Astrocyte (in vitro differentiated cells and primary cell): Measurements from ENCODE around the gene KRT77. TPM values are rescaled to one million over a fixed set of nuclear protein-coding genes. Genes with fewer than 3 reads are reported as not detected.

Experiments used
- DNase-seq: peaks from one replicate; pipeline ENCODE4 v3.0.0-alpha.2; 2010; ENCODE audit warnings: low read depth
- FAIRE-seq: peaks from 2 replicates; lab custom pipeline; 2011; peaks lifted over from hg19 to GRCh38; lab: Jason Lieb, UNC
- H2AFZ ChIP-seq: 2 replicates; pipeline ENCODE4 v1.6.0; 2012; ENCODE audit warnings: low read depth, low read length, inconsistent platforms
- H3K27ac ChIP-seq: 2 replicates; pipeline ENCODE4 v1.5.1; 2011; ENCODE audit warnings: low read depth, low read length, inconsistent platforms
- H3K27me3 ChIP-seq: 2 replicates; pipeline ENCODE4 v1.6.0; 2011; ENCODE audit warnings: low read length, inconsistent platforms; ENCODE audit not compliant: insufficient read depth
- H3K36me3 ChIP-seq: 2 replicates; pipeline ENCODE4 v1.5.1; 2011; ENCODE audit warnings: low read length, inconsistent platforms; ENCODE audit not compliant: insufficient read depth
- H3K4me1 ChIP-seq: 2 replicates; pipeline ENCODE4 v1.5.1; 2011; ENCODE audit warnings: low read length, inconsistent platforms; ENCODE audit not compliant: insufficient read depth
- H3K4me2 ChIP-seq: 2 replicates; pipeline ENCODE4 v1.6.0; 2012; ENCODE audit warnings: low read length, inconsistent platforms
- H3K4me3 ChIP-seq: 2 replicates; pipeline ENCODE4 v1.5.1; 2011; ENCODE audit warnings: low read depth, mild to moderate bottlenecking, low read length, inconsistent platforms; ENCODE audit not compliant: insufficient read depth
- H3K79me2 ChIP-seq: 2 replicates; pipeline ENCODE4 v1.6.0; 2012; ENCODE audit warnings: mild to moderate bottlenecking, low read length, inconsistent platforms; ENCODE audit not compliant: insufficient read depth
- H3K9ac ChIP-seq: 2 replicates; pipeline ENCODE4 v1.6.0; 2012; ENCODE audit warnings: mild to moderate bottlenecking, low read length, inconsistent platforms
- H3K9me3 ChIP-seq: 2 replicates; pipeline ENCODE4 v1.5.1; 2012; ENCODE audit warnings: low read depth, mild to moderate bottlenecking, low read length, inconsistent platforms; ENCODE audit not compliant: insufficient read depth
- H4K20me1 ChIP-seq: 2 replicates; pipeline ENCODE4 v1.6.0; 2012; ENCODE audit warnings: low read length, inconsistent platforms; ENCODE audit not compliant: insufficient read depth
- H3K27ac Mint-ChIP-seq: one replicate; pipeline ENCODE4 v1.8.0; 2021; ENCODE audit warnings: mild to moderate bottlenecking, mixed read lengths; ENCODE audit not compliant: unreplicated experiment
- H3K27me3 Mint-ChIP-seq: one replicate; pipeline ENCODE4 v1.8.0; 2021; ENCODE audit warnings: low read depth, mixed read lengths; ENCODE audit not compliant: unreplicated experiment
- H3K36me3 Mint-ChIP-seq: one replicate; pipeline ENCODE4 v1.8.0; 2021; ENCODE audit warnings: low read depth, mixed read lengths; ENCODE audit not compliant: unreplicated experiment
- H3K4me1 Mint-ChIP-seq: one replicate; pipeline ENCODE4 v1.8.0; 2021; ENCODE audit warnings: low read depth, mixed read lengths; ENCODE audit not compliant: unreplicated experiment
- H3K4me3 Mint-ChIP-seq: one replicate; pipeline ENCODE4 v1.8.0; 2021; ENCODE audit warnings: mild to moderate bottlenecking, moderate library complexity, mixed read lengths; ENCODE audit not compliant: unreplicated experiment
- H3K9me3 Mint-ChIP-seq: one replicate; pipeline ENCODE4 v1.8.0; 2021; ENCODE audit warnings: mild to moderate bottlenecking, mixed read lengths; ENCODE audit not compliant: unreplicated experiment
- EZH2 ChIP-seq: IDR thresholded peaks from 2 replicates; pipeline ENCODE4 v1.6.1; 2012; ENCODE audit warnings: mild to moderate bottlenecking, low read length, inconsistent platforms; ENCODE audit not compliant: insufficient read depth
- total RNA-seq: library from RNA; stranded (reverse); gene quantifications from 2 replicates; pipeline ENCODE4 v1.2.1, GENCODE V29; 2021
- TF ChIP-seq, protein P1 (sequence below): IDR thresholded peaks from 2 replicates; pipeline ENCODE4 v1.5.1; 2011; ENCODE audit warnings: low read depth, mild to moderate bottlenecking, inconsistent platforms, low read length, moderate library complexity; ENCODE audit not compliant: insufficient read depth

Gene KRT77
- total RNA-seq, 1 donor from 2014 or later: not detected

DNA sequence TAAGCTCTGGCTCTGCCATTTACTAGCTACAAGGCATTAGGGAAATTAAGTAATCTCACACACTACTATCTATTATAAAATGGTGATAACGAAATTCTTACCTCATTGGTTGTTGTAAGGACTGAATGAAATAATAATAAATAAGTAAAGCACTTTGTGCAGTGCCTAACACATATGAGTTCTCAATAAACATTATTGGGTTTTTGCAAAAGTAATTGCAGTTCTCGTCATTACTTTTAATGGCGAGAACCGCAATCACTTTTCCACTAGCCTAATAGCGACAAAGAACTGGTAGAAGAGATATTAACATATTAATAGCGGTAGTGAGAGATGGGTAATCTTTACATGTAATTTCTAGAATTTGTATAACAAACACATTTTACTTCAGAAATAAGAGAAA lies 9.2 kb downstream of the KRT77 start:
- no peak overlapping the region for H3K4me2 ChIP-seq
- DNase-seq (no peak), FAIRE-seq (no peak)
- H3K9ac ChIP-seq: no peak overlapping the region
- H3K27ac ChIP-seq: no peak overlapping the region
- H3K4me1 ChIP-seq: no peaks in the 10 kb centered on the region
- no peaks in the 10 kb centered on the region for H3K79me2 ChIP-seq
- H2AFZ ChIP-seq: no peak overlapping the region
- no peaks in the 10 kb centered on the region for H3K36me3 ChIP-seq
- H3K9me3 Mint-ChIP-seq: peaks cover 4% of the 10 kb centered on the region
- peaks cover 37% of the 10 kb centered on the region for H3K27me3 ChIP-seq
- H3K27ac Mint-ChIP-seq: no peak overlapping the region
- peaks cover 4% of the 10 kb centered on the region for H3K4me1 Mint-ChIP-seq
- H3K4me3 Mint-ChIP-seq: no peak overlapping the region
- no peak overlapping the region for H3K4me3 ChIP-seq
- TF ChIP-seq, protein P1, sequence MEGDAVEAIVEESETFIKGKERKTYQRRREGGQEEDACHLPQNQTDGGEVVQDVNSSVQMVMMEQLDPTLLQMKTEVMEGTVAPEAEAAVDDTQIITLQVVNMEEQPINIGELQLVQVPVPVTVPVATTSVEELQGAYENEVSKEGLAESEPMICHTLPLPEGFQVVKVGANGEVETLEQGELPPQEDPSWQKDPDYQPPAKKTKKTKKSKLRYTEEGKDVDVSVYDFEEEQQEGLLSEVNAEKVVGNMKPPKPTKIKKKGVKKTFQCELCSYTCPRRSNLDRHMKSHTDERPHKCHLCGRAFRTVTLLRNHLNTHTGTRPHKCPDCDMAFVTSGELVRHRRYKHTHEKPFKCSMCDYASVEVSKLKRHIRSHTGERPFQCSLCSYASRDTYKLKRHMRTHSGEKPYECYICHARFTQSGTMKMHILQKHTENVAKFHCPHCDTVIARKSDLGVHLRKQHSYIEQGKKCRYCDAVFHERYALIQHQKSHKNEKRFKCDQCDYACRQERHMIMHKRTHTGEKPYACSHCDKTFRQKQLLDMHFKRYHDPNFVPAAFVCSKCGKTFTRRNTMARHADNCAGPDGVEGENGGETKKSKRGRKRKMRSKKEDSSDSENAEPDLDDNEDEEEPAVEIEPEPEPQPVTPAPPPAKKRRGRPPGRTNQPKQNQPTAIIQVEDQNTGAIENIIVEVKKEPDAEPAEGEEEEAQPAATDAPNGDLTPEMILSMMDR: no peak
- no peak for TF ChIP-seq EZH2
- H3K36me3 Mint-ChIP-seq: no peaks in the 10 kb centered on the region
- no peaks in the 10 kb centered on the region for H4K20me1 ChIP-seq
- H3K9me3 ChIP-seq: no peaks in the 10 kb centered on the region
- H3K27me3 Mint-ChIP-seq: peaks cover 83% of the 10 kb centered on the region

DNA sequence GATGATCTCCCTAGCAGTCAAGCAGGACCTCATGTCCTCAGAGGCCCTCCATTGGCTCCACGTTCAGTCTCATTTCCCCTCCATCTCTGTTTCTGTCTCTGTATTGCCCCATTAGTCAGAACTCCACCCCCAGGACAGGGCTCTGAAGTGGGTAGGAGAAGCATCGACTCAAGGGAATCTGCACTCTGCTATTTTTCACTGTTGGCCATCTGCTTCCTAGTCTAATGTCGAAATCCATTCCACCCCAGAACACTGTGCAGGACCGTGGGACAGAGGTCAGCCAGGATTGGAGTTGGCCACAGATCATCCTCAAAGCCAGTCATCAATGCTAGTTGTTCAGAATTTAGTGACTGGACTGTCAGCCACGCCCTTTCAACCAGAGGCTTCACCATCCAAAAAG lies 10.1 kb downstream of the KRT77 start:
- H3K4me3 ChIP-seq: no peak overlapping the region
- no peak overlapping the region for H2AFZ ChIP-seq
- no peaks in the 10 kb centered on the region for H3K36me3 ChIP-seq
- H3K9ac ChIP-seq: no peak overlapping the region
- H3K27ac Mint-ChIP-seq: no peak overlapping the region
- H3K27me3 Mint-ChIP-seq: peaks cover 83% of the 10 kb centered on the region
- H3K27ac ChIP-seq: no peak overlapping the region
- H3K4me2 ChIP-seq: no peak overlapping the region
- peaks cover 4% of the 10 kb centered on the region for H3K9me3 Mint-ChIP-seq
- TF ChIP-seq, protein P1: no peak
- no peak for TF ChIP-seq EZH2
- peaks cover 42% of the 10 kb centered on the region for H3K27me3 ChIP-seq
- no peak for FAIRE-seq
- DNase-seq: no peak
- no peaks in the 10 kb centered on the region for H3K36me3 Mint-ChIP-seq
- no peaks in the 10 kb centered on the region for H3K9me3 ChIP-seq
- H3K4me1 Mint-ChIP-seq: peaks cover 4% of the 10 kb centered on the region
- H3K4me1 ChIP-seq: no peaks in the 10 kb centered on the region
- no peaks in the 10 kb centered on the region for H3K79me2 ChIP-seq
- no peaks in the 10 kb centered on the region for H4K20me1 ChIP-seq
- no peak overlapping the region for H3K4me3 Mint-ChIP-seq

DNA sequence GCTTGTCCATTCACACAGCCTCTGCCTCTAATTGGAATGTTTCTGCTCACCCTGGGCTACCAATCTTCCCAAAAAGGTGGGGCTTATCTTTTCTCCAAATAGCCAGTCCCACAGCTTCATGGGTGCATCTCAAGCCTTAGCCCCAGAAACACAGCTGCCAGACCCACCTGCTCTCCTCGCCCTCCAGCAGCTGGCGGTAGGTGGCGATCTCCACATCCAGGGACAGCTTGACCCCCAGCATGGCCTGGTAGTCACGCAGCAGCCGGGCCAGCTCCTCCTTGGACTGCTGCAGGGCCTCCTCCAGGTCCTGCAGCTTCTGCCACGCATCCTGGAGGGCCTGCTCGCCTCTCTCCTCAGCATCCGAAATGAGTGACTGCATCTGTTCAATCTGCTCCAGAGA lies 11.1 kb downstream of the KRT77 start:
- H3K9ac ChIP-seq: no peak overlapping the region
- no peak for FAIRE-seq

More for the DNA sequence above, 11.1 kb downstream of the KRT77 start:
- Histone ChIP-seq H3K9me3 (no peaks in the 10 kb centered on the region), H3K4me1 (no peaks in the 10 kb centered on the region), H3K79me2 (no peaks in the 10 kb centered on the region), H3K27ac (no peak overlapping the region), H4K20me1 (no peaks in the 10 kb centered on the region), H3K27me3 (peaks cover 47% of the 10 kb centered on the region), H2AFZ (no peak overlapping the region), H3K4me3 (no peak overlapping the region), H3K4me2 (no peak overlapping the region), H3K36me3 (no peaks in the 10 kb centered on the region)
- TF ChIP-seq, protein P1: no peak
- TF ChIP-seq EZH2: no peak
- Mint-ChIP-seq H3K27ac (no peak overlapping the region), H3K36me3 (no peaks in the 10 kb centered on the region), H3K4me1 (peaks cover 9% of the 10 kb centered on the region), H3K27me3 (peaks cover 83% of the 10 kb centered on the region), H3K9me3 (peaks cover 4% of the 10 kb centered on the region), H3K4me3 (no peak overlapping the region)
- DNase-seq: no peak
